IPS-18c (cell line): ENCODE data around the gene RAB4B.

ENCODE experiments used
- H3K4me3 ChIP-seq: 2 replicates; pipeline ENCODE4 v1.7.0; 2013; ENCODE audit warnings: low read depth, mild to moderate bottlenecking, low read length, moderate library complexity; ENCODE audit not compliant: insufficient read depth
- H3K9me3 ChIP-seq: one replicate; pipeline ENCODE4 v1.6.1; 2013; ENCODE audit warnings: mild to moderate bottlenecking, low read length, moderate library complexity; ENCODE audit not compliant: control insufficient read depth, insufficient read depth

RAB4B gene

DNA sequence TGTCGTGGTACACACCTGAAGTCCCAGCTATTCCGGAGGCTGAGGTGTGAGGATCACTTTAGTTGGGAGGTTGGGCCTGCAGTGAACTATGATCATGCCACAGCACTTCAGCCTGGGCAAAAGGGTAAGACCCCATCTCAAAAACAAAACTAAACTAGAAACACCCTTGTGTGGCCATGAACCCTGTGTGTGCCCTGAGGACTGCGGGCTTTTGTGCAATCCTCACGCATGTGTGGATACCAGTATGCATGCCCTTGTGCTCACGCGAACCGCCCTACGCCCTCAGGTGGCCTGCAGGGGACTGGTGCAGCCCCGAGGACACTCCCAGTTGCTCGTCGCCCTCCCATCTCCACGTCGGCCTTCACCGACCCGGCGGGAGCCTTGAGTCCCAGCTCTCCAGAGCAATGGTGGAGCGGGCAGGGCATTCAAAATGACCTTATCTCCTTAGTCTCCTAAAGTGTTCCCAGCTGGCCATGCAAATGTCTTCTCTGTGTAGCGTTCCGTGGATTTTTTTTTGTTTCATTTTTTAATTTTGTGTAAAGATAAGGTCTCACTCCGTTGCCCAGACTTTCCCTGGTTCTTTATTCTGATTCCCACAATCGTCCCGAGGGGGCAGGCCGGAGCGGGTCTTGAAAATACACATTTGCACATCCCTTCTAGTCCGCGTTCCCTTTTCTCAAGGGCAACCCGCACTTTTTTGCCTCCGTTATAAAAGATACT, 20.1 kb downstream of the RAB4B start:
- Histone ChIP-seq H3K9me3 (no peaks in the 10 kb centered on the region), H3K4me3 (peak overlapping the region; percentile 74)

DNA sequence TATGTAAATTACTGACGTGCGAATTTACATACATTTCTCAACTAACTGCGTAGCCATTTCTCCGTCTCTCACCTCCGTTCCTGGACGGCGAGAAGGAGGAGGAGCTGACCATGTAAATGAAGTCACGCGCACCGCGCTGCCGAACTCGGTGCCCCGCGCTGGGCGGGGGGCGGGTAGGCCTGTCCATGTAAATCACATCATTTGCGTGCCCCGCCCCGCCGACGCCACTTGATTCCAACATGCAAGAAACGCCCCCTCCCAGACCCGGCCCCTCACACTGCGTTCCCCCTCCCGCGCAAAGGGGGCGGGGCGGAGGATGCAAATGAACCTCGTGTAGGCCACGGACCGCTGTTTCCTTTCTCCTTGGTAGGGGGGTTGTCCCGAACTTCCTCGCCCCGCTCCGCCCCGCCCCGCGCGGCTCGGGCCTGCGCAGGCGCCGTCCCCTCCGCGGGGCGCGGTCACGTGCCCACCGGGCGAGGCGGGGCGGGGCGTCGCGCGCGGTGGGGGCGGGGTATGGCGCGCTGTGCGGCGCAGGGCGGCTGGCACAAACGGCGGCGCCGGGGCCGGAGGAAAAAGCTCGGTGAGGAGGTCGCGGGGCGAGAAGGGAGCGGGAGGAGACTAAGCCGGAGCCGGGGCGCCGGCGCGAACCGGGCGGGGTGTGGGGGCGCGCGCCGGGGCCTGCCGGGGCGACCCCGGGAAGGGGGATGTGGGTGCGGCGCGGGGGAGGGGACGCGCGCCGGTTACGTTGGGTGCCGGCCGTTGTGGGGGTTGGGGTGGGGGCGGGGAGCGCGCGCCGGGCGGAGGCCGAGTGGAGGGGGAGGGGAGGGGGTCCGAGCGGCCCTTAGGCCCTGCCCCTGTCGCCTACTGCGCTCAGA, 20.9 kb downstream of the RAB4B start, which contains the start of gene EGLN2:
Gene EGLN2 (plus strand): TSS at position 509 of the 875 bp plus-strand sequence. CDS start 1,382 bp downstream, outside the sequence.
- Histone ChIP-seq H3K4me3 (peak within 1 kb of the TSS; percentile 75), H3K9me3 (no peaks in the 10 kb centered on the region)

DNA sequence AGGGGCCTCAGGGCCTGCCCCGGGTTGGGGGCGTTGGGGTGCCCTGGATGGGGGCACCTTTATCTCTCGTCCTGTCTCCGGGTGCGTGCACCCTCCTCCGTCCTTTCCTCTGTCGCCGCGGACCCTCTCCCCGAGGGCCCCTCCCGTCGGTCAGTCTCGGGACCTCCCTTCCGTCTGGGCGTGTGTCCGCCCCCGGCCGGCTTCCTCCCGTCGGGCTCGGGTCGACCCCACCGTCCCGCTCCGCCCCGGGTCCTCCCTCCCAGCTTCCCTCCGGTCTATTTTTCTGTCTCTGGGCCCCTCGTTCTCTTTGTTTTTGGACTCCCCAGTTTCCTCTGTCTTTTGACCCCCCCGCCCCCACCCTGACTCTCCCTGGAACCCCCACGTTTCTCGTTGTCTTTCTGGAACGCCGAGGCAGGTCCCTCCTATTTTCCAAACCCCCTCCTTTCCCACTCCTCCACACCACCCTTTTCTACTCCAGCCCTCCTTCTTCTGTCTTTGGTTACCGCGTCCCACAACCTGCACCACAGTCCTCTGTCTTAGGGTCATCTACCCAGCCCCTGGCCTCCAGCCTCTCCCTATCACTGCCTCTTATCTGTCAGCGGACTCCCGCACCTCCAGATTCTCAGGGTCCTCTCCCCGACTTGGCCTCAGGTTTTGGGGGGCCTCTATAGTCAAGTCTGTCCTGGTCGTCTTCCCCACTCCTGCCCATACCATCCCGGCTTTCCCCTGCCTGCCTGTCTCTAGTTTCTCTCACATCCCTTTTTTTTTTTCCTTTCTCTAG, 21.7 kb downstream of the RAB4B start:
- H3K9me3 ChIP-seq = no peaks in the 10 kb centered on the region
- H3K4me3 ChIP-seq = peak overlapping the region; percentile 75

DNA sequence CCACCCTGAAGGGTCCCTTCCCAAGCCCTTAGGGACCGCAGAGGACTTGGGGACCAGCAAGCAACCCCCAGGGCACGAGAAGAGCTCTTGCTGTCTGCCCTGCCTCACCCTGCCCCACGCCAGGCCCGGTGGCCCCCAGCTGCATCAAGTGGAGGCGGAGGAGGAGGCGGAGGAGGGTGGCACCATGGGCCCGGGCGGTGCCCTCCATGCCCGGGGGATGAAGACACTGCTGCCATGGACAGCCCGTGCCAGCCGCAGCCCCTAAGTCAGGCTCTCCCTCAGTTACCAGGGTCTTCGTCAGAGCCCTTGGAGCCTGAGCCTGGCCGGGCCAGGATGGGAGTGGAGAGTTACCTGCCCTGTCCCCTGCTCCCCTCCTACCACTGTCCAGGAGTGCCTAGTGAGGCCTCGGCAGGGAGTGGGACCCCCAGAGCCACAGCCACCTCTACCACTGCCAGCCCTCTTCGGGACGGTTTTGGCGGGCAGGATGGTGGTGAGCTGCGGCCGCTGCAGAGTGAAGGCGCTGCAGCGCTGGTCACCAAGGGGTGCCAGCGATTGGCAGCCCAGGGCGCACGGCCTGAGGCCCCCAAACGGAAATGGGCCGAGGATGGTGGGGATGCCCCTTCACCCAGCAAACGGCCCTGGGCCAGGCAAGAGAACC, 22.4 kb downstream of the RAB4B start:
- peak overlapping the region; percentile 75 for H3K4me3 ChIP-seq
- no peaks in the 10 kb centered on the region for H3K9me3 ChIP-seq

DNA sequence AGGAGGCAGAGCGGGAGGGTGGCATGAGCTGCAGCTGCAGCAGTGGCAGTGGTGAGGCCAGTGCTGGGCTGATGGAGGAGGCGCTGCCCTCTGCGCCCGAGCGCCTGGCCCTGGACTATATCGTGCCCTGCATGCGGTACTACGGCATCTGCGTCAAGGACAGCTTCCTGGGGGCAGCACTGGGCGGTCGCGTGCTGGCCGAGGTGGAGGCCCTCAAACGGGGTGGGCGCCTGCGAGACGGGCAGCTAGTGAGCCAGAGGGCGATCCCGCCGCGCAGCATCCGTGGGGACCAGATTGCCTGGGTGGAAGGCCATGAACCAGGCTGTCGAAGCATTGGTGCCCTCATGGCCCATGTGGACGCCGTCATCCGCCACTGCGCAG, 22.9 kb downstream of the RAB4B start:
- no peak overlapping the region; the same call in 1 of the 2 replicates for H3K4me3 ChIP-seq
- no peaks in the 10 kb centered on the region for H3K9me3 ChIP-seq

DNA sequence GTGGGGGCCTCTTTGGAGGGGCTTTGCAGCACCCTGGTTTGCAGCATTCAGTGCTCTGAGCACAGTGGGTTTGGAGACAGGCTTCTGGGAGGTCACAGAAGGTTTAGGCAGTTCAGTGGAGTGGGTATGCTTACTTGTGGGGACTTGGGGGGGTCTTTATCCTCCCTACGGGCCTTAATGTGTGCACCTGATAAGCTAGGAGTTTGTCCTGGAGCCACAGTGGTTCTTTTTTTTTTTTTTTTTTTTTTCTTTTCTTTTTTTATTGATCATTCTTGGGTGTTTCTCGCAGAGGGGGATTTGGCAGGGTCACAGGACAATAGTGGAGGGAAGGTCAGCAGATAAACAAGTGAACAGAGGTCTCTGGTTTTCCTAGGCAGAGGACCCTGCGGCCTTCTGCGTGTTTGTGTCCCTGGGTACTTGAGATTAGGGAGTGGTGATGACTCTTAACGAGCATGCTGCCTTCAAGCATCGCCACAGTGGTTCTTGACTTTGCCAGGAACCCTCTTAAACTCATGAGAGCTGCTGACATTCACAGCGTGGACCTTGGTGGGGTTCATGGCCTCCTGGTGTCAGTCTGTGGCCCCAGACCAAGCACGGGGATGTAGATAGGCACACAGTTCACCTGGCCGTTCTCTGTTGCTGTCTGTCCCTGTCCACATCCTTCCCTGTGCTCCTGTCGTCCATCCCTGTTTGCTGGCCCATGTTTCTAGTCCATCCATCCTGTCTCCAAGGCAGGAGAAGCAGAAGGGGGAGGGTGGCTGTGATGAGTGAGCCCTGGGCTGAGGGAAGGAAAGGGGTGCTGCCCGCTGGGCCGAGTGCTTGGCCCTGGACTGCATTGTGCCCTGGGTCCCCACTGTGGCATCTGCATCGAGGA, 23.6 kb downstream of the RAB4B start:
- peak overlapping the region; percentile 20; the same call in 1 of the 2 replicates for H3K4me3 ChIP-seq
- no peaks in the 10 kb centered on the region for H3K9me3 ChIP-seq

DNA sequence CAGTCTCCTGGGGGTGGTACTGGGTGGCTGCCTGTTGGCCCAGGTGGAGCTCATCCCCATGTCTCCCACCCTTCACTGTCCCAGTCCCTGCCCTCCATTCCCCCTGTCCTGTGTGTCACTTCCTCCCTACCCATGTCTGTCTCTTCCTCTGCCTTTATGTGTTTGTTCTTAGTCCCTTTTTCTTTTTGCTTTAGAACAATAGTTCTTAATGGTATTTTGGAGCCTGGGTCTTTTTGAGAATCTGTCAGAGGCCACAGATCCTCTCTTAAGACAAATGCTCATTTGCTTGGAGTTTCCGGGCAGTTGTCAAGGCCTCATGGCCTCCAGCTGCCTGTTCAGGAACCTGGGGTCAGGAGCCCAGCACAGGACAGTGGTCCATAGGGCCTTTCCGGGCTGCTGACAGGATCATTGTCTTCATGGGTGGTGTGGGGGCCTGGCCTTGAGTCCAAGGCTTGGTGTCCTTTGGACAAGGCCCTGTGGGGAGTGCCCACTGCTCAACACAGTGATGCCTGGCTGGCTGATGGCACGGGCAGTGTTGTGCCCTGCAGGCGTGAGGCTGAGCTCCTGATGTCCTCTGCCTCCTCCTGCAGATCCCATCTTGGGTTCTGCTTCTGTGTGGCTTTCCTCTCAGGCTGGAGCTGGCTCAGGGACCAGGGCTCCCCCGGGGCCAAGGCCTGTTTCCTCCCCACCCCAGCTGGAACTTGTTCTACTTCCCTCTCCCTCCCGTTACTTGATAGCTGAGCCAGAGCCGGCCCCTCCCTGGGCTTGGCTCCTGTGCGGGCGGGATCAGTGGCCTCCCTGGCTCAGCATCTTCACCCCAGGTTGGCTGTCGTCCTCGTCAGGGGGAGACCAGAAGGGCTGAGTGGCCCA, 24.5 kb downstream of the RAB4B start:
- H3K9me3 ChIP-seq = no peaks in the 10 kb centered on the region
- H3K4me3 ChIP-seq = no peak overlapping the region

DNA sequence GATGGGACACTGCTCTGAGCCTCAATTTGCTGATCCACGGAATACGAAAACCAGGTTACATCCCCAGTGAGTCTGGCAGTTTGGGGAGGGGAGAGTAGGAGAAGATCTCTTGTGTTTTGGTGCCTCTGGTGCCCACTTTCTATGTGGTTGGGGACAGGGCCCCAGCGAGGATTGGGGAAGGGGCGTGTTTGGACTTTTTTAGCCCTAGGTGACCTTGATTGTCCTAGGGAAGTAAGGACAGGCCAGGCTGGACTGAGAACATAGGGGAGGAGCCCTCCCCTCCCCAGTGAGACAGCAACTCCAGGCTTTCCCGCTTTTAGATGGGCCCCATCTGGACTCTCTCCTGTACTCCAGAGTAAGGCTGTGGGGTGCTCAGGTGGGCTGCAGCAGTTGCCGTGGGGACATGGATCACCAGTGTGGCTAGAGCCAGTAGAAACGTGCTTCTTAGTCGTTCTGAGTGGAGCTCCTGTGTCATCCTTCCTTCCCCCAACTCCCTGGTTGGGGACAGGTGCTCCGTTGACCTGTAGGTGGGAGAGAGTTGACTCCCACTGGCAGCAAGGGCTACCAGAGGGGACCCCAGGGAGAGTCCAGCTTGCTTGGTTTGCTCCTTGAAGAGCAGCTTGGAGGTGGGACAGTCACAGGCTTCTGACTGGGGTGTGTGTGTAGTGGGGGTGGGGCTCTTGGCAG, 25.3 kb downstream of the RAB4B start:
- Histone ChIP-seq H3K4me3 (no peak overlapping the region), H3K9me3 (no peaks in the 10 kb centered on the region)

DNA sequence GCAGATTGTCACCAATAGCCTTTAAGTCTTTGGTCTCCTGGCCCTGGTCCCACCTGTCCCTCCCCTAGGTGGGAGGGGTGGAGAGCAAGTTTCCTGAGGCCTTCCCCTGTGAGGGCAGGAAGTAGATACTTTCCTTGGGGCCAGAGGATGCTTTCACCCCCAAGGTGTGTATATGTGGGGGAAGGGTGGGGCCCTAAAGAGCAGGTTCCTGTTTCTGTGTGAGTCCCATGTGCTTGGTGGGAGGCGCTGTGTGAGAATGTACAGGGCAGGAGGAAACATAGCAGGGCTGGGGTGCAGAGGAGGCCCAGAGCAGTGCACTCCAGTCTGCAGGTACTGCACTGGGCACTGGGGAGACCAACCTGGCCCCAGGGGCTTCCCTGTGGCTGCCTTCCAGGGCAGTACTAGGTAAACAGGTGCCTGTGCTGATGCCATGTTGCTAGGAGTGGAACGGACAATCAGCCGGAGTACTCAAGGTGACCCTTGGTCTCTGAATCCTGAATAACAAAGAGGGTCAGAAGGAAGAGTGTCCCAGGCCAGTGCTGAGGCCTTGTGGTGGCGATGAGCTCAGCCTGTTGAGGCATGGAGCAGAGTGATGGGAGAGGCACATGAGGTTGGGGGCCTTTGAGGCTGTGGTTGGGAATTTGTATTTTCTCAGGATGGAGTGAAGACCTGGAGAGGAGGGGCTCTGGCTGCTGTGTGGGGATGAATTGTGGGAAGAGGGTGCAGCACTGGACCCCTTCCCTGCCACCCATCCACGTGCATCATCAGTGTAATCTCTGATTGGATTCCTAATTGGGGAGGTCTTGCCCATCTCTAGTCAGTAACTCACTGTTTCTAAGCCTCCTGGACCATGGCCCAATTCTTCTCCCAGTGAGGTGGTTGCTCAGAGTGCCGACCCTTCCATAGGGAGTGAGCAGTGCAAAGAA, 26.1 kb downstream of the RAB4B start:
- Histone ChIP-seq H3K9me3 (no peaks in the 10 kb centered on the region), H3K4me3 (no peak overlapping the region)

DNA sequence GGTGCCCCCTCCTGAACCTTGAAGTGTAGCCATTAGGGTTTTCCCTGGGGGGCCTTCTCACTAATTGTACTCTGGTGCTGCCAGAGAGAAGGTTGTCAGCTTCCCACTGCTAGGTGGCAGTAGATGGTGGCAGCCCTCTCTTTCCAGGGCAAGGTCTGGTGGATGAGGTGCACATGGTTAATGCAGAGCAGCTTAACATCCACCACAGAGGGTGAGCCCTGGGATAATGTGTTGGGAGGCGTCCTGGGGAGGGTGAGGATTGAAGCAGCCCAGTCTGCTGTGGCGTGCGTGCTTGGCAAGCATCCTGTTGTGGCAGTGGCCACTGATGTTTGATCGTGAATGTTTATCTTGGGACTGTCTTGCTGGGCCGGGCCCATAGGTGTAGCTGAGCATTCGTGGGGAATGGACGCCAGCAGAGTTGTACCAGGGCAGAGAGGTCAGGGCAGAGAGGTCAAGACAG, 26.8 kb downstream of the RAB4B start:
- no peaks in the 10 kb centered on the region for H3K9me3 ChIP-seq

DNA sequence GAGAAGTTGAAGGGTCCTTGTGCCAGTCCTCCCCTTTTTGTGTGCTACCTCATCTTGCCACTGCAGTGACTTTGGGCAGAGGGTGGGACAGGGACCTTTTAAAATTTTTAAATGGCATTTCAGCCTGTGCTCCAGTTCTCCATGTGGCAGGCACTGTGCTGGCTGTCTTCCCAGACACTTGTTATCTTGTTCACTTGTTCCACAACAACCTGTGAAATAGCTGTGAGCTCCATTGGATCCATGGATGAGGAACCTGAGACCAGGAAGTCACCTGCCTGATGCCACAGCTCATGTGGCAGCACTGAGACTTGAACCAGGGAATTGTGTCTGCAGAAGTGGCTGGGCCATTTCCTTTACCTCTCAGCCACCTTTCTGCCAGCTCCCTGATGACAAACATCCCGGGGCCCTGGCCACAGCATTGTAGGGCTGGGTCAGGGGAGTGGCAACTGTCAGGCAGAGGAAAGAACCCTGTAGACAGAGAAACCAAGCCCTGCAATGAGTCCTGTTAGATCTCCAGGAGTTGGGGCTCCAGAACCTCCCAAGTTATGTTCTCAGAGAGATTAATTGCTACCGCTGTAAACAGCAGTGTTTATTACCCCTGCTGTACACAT, 27.3 kb downstream of the RAB4B start:
- H3K4me3 ChIP-seq = no peak overlapping the region; the same call in 1 of the 2 replicates

More for the DNA sequence above, 26.8 kb downstream of the RAB4B start:
- H3K4me3 ChIP-seq = no peak overlapping the region; the same call in 1 of the 2 replicates

DNA sequence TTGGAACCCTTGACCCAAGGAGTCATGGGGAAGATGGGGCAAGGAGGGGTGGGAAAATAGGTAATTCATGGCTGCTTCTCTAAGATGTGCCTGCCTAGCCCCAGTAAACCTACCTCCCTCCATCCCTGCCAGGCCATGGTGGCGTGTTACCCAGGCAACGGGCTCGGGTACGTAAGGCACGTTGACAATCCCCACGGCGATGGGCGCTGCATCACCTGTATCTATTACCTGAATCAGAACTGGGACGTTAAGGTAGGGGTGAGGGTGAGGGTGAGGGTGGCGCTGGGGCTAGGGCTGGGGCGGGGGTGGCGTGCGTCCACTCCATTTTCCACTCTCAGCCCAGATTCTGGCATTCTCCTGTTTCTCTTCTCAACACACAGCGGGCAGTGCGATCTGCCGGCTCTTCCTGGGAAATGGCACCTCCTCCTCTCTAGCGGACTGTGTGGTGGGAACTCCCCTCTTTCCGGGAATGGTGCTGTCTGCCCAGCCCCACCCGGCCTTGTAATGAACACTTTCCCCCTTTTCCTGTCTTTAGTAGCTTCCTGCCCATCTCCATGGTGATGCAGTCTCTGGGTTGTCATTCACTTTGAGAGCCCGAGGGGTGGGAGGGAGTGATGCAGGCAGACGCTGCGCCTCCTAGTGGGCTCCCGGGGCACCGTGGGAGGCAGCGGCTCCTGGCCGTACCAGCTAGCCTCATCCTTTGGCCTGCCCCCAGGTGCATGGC, 28.5 kb downstream of the RAB4B start:
- peak overlapping the region; percentile 15 for H3K4me3 ChIP-seq

More for the DNA sequence above, 27.3 kb downstream of the RAB4B start:
- no peaks in the 10 kb centered on the region for H3K9me3 ChIP-seq

More for the DNA sequence above, 28.5 kb downstream of the RAB4B start:
- no peaks in the 10 kb centered on the region for H3K9me3 ChIP-seq
